AG08395 (cell line): ENCODE data around the gene CETN2.
A peak's percentile ranks its signal among the peaks of the same experiment; 100 is the strongest.
"Not testable (repeated sequence)": the region's sequence is repeated elsewhere in the genome, so short reads cannot be mapped to it uniquely, and the experiment has no call there.

Source experiments
- DNase-seq: peaks from one replicate; pipeline ENCODE4 v3.0.0; 2012; ENCODE audit warnings: mixed read lengths, low spot score

CETN2 gene

DNA sequence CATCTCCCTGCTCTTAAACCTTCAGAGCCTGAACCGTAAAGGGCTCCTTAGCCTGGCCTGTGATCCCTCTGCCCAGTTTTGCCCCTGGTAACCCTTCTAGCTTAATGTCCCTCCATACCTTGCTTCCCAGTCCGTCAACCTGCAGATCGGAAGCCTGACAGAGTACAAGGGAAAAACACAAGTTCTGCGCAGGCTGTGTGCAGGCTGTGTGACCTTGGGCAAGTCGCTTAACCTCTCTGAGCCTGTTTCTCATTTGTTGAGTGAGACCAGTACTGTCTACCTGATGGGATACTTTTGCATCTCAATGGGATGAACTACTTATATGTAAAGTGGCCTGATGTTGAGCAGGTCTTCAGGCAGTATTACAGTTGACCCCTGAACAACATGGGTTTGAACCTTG, 2.0 kb upstream of the CETN2 start:
- no peak for DNase-seq

DNA sequence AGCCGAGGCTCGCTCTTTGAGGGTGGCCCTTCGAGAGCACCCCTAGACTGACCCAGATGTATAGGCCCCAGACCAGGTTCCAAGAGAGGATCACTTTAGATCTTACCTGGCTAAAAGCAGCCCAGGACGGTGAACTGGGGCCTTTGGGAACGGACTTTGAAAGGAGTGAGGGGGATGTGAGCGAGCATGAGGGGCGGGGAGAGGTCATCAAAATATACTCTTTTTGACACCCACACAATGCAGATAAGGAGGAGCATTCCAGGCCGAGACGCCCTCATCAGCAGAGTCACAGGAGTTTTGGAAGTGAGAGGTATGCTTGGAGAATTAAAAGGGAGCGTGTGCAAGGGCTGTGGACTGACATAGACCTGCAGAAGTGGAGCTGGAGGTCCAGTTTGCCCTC, 834 bp upstream of the CETN2 start:
- DNase-seq = no peak

DNA sequence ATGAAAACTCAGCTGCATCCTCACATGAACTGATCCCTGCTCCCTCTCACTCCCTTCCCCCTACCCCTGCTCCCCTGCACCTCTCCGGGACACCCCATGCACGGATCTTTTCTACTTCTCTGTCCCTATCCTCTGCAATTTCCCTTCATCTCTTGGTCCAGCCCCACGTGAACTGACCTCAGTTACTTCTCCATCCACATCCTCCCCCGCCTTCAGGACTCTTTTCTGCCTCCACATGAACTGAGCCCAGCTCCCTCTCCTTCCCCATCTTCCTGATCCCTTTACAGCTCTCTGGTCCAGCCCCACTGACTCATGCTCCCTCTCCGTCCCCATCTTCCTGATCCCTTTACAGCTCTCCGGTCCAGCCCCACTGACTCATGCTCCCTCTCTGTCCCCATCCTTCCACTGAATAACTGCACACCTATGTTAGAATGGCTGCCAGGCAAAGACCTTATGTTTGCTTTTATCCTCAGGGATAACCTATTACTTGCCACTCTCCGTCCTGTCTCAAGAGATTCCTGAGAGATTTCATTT, 5.6 kb downstream of the CETN2 start:
- DNase-seq = no peak

DNA sequence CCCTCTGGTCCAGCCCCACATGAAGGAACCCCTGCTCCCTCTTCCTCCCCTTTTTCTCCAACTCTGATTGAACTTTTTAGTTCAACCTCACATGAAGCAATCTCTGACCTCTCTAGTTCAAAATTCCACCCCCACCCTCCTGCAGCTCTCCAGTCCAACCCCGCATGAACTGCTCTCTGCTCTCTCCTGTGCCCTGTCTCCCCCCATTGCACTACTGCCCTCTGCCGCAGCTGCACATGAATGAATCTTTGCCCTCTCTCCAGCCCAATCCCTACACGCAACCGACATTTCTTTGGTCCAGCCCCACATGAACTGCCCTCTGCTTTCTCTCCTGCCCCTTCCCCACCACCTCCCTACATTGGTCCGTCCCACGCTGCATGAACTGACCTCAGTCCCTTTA, 6.9 kb downstream of the CETN2 start:
- no peak for DNase-seq

GRCh38 chrX:152822383-152823086, 8.0 kb downstream of the CETN2 start:
- DNase-seq = peak; percentile 22

- DNase-seq = peak; percentile 36
Observed at GRCh38 chrX:152821145-152821765, 9.3 kb downstream of the CETN2 start.

GRCh38 chrX:152819732-152820131, 10.8 kb downstream of the CETN2 start:
- peak; percentile 26 for DNase-seq

GRCh38 chrX:152819266-152819665, 11.3 kb downstream of the CETN2 start:
- no peak for DNase-seq

DNA sequence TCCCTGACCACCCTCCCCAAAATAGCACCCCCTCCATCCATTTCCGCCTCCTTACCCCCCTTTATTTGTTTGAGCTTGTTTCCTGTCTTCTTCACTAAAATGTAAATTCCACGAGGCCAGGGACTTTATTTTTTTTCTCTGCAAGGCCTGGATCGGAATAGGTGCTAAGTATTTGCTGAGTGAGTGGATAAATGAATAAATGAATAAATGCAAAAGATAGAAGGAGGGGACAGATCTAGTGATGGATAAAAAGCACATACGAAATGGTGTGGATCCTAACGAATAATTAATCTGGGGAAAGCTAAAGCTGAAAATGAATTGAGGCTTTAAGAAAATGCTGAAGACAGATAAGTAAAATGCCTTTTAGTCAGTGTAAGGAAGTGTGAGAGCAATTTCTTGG, 12.2 kb downstream of the CETN2 start:
- no peak for DNase-seq

DNA sequence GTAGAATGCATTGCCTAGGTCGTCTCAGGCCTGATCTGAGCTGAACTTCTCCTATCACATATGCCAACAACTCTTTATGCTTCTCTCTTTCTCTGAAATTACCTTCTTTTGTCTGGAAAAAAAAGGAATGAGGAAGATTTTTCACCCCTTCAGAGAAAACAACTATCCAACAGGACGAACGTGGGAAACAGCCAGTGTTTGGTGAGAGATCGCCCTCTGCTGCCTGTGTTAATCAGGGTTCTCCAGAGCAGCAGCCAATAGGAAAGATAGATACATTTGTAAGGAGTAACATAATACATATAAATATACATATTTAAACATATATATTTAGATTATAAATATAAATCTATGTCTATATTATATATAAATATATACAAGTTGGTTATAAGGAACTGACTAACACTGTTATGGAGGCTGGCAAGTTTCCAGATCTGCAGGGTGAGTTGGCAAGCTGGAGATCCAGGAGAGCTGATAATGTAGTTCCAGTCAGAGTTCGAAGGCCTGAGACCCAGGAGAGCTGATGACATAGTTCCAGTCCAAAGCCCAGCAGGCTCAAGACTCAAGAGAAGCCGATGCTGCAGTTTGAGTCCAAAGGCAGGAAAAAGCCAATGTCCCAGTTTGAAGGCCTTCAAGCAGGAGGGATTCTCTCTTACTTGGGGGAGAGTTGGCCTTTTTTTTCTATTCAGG, 13.3 kb downstream of the CETN2 start:
- DNase-seq = peak; percentile 52

DNA sequence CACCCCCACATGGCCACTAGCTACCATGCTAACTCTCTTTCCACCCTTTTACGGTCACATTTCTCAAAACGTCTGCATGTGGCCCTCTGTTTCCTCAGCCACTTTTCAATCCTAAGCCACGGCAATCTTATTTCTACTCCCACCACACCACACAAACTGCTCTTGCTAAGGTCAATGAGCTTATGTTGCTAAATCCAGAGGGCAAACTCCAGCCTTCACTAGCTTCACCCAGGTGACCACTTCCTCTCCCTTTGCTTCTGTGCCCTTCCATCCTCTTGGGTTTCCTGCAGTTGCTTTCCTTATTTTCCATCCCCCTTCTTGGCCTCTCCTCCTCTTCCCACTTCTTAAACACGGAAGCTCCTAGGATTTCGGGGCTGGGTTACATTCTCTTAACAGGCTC, 16.5 kb downstream of the CETN2 start:
- no peak for DNase-seq

DNA sequence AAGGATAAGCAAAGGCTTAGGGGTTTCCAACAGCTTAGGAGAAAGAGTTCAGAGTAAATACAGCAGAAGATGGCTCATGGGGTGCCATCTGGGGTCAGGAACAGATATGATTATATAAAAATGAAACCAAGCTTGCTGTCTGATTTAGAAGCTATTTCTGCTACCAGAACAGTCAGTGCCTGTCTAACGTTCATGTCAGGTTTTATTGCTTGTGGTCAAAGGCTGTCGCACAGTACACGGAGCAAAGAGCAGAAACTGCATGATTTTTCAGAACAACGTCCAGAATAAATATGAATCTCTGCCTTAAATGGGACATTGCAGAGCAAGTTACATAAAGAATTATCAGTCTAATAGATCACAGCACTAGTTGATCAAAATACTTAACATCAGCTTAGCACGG, 17.4 kb downstream of the CETN2 start:
- no peak for DNase-seq

GRCh38 chrX:152810403-152810802, 20.2 kb downstream of the CETN2 start:
- DNase-seq = no peak

GRCh38 chrX:152806035-152806434, 24.5 kb downstream of the CETN2 start:
- no peak for DNase-seq

DNA sequence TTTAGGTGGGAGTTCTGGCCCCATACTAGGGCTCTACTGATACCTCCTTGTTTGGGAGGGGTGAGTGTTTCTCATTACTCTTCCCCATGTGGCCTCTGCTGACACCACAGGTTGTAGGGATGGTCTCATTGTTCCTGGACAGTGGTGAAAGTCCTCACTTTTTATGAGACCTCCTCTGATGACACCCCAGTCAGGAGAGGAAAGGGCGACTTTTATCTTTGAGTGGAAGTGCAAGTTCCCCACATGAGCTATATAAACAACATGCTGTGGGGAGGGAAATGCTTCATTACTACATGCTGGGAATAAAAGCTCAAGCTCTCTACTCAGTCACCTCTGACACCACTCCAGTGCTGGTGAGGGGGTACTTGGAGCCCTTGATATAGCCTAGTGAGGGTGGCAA, 31.6 kb downstream of the CETN2 start:
- DNase-seq = no peak

GRCh38 chrX:152787062-152787461, 43.5 kb downstream of the CETN2 start:
- not testable (repeated sequence) for DNase-seq
